Measurements from ENCODE around the gene PARD3B.

DNA sequence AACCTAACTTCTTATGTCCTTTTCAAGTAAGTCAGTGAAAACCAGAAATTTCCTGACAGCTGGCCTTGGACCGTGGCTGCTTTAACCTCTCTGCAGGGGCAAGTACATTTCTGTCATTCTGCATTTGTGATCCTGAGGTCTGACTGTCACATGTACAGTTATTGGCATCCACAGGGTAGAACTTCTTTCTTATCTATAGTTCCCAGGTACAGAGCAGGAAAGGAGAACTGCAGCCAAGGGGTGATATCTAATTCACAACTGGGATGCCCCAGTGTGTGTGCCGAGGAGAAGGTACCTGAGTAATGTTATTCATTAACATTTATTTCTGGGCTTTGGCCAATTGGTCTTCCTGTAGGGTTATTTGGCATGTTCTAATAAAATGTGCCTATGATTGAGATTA is 468.9 kb downstream of the PARD3B start:
- TF ChIP-seq POLR2A (IDR thresholded peaks at IDR 0.05; ENCODE audit: low read depth, low read length), result no peak
- no peak for TF ChIP-seq POLR2AphosphoS5 (IDR thresholded peaks at IDR 0.05; ENCODE audit: low read depth, low read length)
- no peak for TF ChIP-seq TAF1 (IDR thresholded peaks at IDR 0.05; ENCODE audit: borderline replicate concordance, low read depth, low read length)

All from GM12892 (cell line).